SK-N-SH treated with all-trans-retinoic acid at 6 μM for 48 hours (cell line): ENCODE results near the gene CRMP1.

Experiments used
- BACH2 ChIP-seq: fragments of 250-450 bp; sonication (Bioruptor Pico); IDR thresholded peaks from 2 replicates; pipeline ENCODE4 v1.9.0; 2021; ENCODE audit warnings: mild to moderate bottlenecking, borderline replicate concordance
- CSDC2 ChIP-seq: fragments of 250-450 bp; sonication (Bioruptor Pico); IDR thresholded peaks from 2 replicates; pipeline ENCODE4 v1.5.0; 2020; ENCODE audit warnings: mild to moderate bottlenecking, moderate library complexity
- CSRNP3 ChIP-seq: fragments of 250-450 bp; sonication (Bioruptor Pico); IDR thresholded peaks from 2 replicates; pipeline ENCODE4 v1.5.1; 2021; ENCODE audit warnings: mild to moderate bottlenecking, moderate library complexity
- ESRRG ChIP-seq: fragments of 250-450 bp; sonication (Bioruptor Pico); IDR thresholded peaks from 2 replicates; pipeline ENCODE4 v1.6.1; 2021; ENCODE audit warnings: mild to moderate bottlenecking
- GLIS3 ChIP-seq: fragments of 250-450 bp; sonication (Bioruptor Pico); IDR thresholded peaks from 2 replicates; pipeline ENCODE4 v1.5.0; 2020; ENCODE audit warnings: mild to moderate bottlenecking, moderate library complexity
- PATZ1 ChIP-seq: fragments of 250-450 bp; sonication (Bioruptor Pico); IDR thresholded peaks from 2 replicates; pipeline ENCODE4 v1.8.0; 2020; ENCODE audit warnings: mild to moderate bottlenecking, moderate library complexity, borderline replicate concordance
- PPARA ChIP-seq: fragments of 250-450 bp; sonication (Bioruptor Pico); IDR thresholded peaks from 2 replicates; pipeline ENCODE4 v1.5.0; 2020; ENCODE audit warnings: mild to moderate bottlenecking, borderline replicate concordance
- TCF4 ChIP-seq: fragments of 250-450 bp; sonication (Bioruptor Pico); IDR thresholded peaks from 2 replicates; pipeline ENCODE4 v1.8.0; 2021; ENCODE audit warnings: mild to moderate bottlenecking, moderate library complexity, borderline replicate concordance
- TSHZ2 ChIP-seq: fragments of 250-450 bp; sonication (Bioruptor Pico); IDR thresholded peaks from 2 replicates; pipeline ENCODE4 v1.5.0; 2020; ENCODE audit warnings: mild to moderate bottlenecking, moderate library complexity
- ZFP3 ChIP-seq: fragments of 250-450 bp; sonication (Bioruptor Pico); IDR thresholded peaks from 2 replicates; pipeline ENCODE4 v1.5.0; 2020; ENCODE audit warnings: mild to moderate bottlenecking, moderate library complexity
- ZFP30 ChIP-seq: fragments of 450-650 bp; formaldehyde crosslinking; IDR thresholded peaks from 2 replicates; pipeline ENCODE4 v1.5.0; 2022; ENCODE audit warnings: mild to moderate bottlenecking, moderate library complexity
- ZNF565 ChIP-seq: fragments of 450-650 bp; formaldehyde crosslinking; conservative IDR thresholded peaks from 2 replicates; pipeline ENCODE4 v1.5.0; 2020; ENCODE audit warnings: low read depth, mild to moderate bottlenecking, moderate library complexity
- ZNF70 ChIP-seq: fragments of 450-650 bp; formaldehyde crosslinking; IDR thresholded peaks from 2 replicates; pipeline ENCODE4 v1.5.0; 2020; ENCODE audit warnings: mild to moderate bottlenecking, moderate library complexity
- ZNF8 ChIP-seq: fragments of 450-650 bp; formaldehyde crosslinking; IDR thresholded peaks from 2 replicates; pipeline ENCODE4 v1.5.0; 2020; ENCODE audit warnings: mild to moderate bottlenecking, moderate library complexity

GRCh38 chr4:5917672-5918071 is 24.8 kb upstream of the CRMP1 start:
- TF ChIP-seq PATZ1 (CRISPR knock-in tag) (no peak), ZNF8 (no peak), TCF4 (CRISPR knock-in tag) (no peak), ZFP3 (no peak), CSRNP3 (CRISPR knock-in tag) (no peak), ZNF70 (CRISPR knock-in tag) (no peak), ZNF565 (CRISPR knock-in tag) (no peak), CSDC2 (CRISPR knock-in tag) (no peak), ESRRG (CRISPR knock-in tag) (no peak), PPARA (CRISPR knock-in tag) (no peak), ZFP30 (CRISPR knock-in tag) (no peak), TSHZ2 (CRISPR knock-in tag) (no peak), BACH2 (CRISPR knock-in tag) (no peak), GLIS3 (no peak)
